HG03139 (cell line): ENCODE measurements around the gene FLT1.

Experiments used
- ATAC-seq: cut with Tn5 transposase; IDR thresholded peaks from one replicate; pipeline ENCODE4 v1.9.1; 2021; ENCODE audit not compliant: unreplicated experiment

Gene FLT1

DNA sequence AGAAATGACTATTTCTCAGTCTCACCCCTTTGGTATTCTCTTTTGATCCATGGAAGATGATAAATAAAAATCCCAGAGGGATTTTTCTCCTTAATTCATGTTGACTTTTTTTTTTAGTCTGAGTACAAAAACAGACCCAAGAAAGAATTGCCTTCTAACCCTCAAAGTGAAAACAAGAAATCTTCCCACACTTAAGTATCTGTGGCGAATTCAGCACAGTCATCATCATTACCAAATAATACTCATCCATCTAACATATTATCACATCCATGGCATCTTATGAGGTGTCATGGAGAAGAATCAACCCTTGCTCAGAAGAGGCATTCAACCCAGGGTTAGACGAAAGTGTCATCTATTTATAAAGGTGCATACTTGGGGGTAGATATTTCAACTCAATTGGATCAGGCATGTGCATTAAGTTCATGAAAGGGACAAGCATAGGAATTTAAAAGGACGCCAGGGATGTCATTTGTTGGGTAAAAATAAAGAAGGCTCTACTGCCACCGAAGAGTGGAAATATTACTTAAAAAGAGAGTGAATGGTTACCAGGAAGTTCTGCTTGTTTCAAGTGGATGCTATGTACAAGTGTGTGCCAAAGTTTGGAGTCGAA is 101.9 kb downstream of the FLT1 start:
- no peak for ATAC-seq

DNA sequence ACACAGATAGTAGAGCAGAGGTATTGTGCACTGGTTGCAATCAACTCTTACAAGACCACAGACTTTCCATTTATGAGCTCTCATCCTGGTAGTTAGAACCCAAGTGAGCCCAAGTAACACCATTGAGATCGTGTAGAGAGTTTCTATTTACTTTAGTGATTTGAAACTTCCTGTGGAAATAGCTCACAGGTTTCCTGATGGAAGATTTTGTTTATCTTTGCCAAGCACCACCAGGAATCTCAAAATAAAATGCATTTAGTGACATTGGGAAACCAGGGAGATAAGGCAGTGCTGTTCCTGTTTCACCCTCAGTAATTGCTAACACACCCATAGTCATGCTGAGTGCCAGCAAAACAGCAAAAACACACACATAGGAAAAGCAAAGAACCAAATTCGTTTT is 102.5 kb downstream of the FLT1 start:
- ATAC-seq = no peak

DNA sequence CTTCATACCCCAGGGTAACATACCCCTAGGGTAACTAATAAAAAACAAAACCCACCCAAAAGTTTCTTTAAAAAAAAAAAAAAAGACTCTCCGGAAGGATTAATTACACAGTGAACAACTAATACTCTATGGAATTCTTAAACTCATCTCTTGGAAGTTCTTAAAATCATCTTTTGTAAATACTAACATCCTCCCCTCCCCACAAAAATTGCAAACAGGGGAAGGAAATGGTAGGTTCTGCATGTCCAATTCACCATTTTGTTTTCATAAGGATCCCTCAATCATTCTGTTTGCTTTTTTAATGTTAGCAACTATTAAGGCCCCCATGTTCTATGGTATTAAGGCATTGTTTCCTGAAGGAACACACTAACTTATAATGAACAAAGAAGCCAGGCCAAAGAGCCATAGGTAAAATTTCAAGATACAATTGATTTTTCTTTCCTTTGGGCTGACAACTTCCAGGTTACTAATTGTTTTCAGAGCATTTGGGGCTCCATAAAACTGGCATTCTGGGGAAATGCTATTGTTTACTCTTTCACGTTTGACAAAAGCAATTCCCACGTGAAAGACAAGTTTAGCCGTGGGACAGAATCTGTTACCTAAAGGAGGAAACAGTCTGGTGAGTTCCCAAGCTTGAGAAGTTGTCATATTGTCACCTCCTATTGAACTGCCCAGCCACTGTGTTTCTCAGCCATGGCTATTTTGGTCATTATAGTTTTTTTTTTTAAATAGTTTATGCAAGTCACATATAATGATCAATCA is 107.0 kb downstream of the FLT1 start:
- no peak for ATAC-seq

DNA sequence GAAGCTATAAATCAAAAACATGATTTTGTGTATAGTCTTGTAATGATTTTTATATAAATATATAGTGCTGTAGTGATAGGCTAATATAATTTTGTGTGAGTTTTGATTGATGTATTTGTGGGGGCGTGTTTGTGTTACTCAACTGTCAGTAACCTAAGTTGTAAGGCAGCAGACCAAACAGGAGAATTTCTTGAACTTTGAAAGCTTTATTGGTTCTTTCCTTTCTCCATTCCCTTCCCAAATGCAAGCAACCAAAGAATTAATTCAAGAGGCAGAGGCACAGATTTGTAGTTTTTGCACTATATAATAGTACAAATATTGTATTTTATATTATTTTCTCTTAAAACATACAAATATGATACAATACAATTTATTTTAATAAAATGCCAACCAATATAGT is 109.6 kb downstream of the FLT1 start:
- ATAC-seq = no peak

DNA sequence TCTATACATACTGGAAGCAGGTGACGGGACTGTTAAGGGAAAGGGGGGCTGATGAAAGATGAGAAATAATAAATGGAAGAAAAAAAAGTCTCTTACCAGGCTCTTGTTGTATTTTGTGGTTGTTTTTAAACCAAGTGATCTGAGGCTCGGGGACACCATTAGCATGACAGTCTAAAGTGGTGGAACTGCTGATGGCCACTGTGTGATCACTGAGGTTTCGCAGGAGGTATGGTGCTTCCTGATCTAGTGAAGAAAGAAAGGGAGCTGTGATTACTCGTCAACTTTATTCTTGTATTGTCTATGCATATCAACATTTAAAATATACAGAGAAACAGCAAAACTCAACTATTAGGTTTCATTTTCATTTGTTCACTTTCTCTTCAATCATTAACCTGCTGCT is 110.1 kb downstream of the FLT1 start:
- ATAC-seq = no peak

DNA sequence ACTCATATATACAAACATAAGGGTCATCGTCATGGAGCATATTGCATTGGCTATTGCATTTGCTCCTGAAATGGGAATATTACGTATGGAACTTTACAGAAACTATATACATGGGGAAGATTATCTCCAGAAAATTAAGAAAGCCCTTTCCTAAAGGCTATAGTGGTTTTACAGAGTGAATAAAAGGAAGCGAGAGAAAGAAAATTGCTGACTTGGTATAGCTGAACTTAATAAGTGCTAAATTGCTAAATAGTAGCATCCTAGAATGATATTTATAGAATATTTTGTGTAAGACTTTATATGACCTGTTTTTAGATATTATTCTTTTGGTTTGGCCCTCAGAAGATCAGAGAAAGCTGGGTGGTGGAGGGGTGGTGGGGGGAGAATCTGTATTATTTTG is 114.6 kb downstream of the FLT1 start:
- no peak for ATAC-seq

DNA sequence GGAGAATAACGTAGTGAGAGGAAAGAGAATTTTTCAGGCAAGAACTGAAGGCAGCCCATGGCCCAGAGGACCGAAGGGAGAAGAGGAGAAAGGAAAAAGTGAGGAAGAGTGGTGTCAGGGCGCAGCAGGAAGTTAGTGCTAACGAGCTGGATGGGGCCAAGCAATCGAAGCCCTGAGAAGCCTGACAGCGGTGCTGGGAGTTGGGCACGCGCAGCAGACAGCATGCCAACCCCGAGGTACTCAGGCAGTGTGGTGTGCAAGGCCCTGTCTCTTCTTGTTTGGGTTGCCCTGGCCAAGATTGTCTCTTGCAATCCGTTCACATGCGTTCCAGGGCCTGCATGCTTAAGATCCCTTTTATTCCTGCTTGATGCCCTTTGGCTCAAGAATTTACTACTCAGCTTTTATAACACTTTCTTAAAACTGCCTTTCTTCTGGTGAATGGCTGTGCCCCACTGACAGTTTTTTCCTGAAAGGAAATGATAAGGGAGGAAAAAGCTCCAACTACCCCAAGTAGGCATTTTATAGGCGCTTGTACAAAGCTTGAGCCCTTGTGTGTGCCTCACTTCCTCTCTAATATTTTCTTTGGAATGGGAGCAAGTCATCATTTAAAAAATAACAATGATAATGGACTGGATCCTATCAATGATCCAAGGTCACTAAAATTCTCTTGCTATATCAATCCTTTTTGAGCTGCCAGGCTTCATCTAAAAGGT is 115.4 kb downstream of the FLT1 start:
- ATAC-seq = no peak

DNA sequence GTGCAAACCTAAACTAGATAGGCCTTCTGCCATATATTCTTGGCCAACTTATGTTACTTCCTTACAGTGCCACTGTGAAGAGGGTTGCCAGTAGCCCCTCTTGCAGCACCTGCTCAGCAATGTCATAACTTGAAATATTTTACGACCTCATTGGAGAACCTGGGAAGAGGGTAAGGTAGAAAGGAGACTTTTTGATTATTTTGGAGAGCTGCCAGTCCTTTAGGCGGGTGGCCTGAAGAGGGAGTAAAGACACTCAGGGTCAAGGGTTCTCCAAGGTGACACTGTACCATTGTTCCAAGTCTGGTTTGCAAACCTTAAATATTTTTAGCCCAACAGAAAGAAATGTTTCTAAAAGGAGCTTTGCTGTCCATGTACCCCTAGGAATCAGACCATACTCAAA is 118.3 kb downstream of the FLT1 start:
- no peak for ATAC-seq

DNA sequence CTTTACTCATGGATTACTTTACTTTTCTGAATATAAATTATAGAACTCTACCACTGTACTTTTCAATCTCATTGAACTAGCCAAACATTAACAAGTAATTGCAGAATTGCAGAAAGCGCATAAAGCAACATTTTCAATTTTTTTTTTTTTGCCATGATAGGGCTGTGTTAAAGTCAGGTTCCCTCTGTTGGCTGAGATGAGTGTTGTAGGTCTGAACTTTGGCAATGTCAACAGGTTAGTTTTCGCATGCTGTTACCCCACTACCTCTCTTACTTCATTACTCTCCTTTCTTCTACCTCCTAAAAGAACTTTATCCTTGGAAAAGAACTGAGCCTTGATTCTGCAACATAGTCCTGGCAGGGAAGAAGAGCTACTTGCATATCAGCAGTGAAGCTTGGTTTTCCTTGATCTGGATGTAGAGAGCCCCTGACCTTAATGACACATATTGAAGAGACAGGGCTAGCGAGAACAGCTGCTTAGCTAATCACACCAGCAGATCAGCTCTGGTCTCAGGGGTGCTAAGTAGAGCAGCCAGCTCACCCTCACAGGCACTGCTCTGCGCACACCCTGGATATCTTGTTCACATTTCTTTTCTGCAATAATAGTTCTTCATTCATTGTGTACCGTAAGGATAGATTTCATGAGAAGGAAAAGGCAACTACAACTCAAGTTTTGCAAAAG is 119.5 kb downstream of the FLT1 start:
- no peak for ATAC-seq

DNA sequence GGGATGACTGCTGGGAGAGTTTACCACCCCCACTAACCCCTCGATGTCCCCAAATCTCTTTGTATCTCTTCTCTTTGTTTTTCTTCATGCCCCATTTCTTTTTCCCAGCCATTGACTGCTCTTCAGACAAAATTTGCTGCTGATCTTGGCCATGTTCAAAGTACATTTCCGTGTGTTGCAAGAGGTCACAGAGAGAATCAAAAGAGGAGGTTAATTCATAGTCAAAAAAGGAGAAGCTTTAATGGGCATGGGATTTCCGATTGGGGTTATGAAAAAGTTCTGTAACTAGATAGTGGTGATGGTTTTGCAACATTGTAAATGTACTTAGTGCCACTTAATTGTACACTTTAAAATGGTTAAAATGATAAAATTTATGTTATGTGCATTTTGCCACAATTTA is 121.1 kb downstream of the FLT1 start:
- ATAC-seq = no peak

DNA sequence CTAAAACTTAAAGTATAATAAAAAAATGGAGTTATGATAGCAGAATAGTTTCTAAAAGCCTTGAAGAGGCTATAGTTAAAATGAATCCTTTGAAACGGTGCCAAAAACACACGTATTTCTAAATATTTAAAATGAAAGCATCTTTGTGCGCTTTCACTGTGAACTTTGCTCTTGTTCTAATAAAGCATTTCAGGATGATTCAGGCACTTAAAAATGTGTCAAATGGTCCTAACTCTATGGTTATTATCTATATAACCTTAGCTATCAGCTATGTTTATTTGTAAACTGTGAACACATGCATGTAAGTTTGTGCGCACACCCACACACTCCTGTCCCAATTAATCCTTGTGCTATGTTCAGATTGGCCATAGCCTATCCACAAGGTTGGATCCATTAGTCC is 124.5 kb downstream of the FLT1 start:
- ATAC-seq = no peak

DNA sequence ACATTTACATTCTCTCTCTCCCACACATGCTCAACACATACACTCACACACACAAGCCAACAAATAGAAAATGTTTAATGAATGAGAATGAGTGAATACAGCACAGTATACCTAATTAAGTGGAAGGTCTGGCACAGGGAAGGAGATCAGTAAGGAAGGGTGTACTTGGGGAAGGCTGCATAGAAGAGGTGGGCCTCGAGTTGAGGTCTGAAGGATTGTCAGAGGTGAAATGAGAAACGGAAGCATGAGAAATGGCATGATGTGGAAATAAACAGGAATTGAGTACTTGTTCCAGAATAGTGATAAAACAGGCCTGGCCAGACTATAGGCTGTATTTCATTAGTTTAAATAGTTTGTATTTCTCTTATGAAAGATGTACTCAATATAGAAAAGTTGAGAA is 136.2 kb downstream of the FLT1 start:
- no peak for ATAC-seq

DNA sequence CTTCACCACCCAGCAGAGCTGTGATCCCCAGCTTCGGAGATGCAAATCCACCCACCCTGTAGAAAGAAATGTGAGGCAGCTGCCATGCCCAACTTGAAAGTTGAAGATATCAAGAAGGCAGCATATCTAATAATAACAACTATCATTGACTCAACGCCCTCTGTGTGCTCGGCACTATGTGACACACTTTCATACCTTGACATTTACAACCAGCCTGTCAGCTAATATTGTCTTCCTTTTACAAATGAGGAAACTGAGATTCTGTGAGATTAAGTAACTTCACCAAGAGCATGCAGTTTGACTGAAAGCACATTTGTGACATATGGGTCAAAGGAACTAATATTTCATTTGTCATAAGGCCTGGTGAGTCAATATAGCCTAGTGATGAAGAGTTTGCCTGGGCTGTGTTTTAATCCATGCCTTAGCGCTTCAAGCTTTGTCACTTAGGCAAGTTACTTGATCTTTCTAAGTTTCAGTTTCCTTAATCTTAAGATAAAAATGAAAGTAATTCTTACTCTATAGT is 137.0 kb downstream of the FLT1 start:
- no peak for ATAC-seq

DNA sequence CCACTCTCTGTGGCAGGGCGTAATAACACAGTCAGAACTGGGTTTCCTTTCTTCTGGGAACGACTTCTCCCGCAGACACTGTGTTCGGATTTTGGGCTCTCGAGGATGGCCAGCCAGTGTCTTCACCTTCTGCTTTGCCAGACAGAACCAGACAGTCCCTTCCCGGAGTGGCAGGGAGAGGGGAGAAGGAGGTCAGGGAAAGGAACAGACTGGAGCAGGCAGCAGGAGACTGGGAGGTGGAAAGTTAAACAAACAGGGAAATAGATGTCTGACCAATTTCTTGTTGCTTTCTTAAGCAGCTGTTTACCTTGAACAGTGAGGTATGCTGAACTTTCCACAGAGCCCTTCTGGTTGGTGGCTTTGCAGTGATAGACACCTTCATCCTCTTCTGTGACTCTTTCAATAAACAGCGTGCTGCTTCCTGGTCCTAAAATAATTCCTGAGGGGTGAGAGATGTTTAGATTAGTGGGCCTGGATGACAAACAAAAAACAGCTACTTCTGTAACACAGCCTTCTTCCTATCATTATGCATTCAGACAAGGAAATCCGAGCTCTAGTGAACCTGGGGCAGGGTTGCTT is 137.6 kb downstream of the FLT1 start:
- no peak for ATAC-seq

DNA sequence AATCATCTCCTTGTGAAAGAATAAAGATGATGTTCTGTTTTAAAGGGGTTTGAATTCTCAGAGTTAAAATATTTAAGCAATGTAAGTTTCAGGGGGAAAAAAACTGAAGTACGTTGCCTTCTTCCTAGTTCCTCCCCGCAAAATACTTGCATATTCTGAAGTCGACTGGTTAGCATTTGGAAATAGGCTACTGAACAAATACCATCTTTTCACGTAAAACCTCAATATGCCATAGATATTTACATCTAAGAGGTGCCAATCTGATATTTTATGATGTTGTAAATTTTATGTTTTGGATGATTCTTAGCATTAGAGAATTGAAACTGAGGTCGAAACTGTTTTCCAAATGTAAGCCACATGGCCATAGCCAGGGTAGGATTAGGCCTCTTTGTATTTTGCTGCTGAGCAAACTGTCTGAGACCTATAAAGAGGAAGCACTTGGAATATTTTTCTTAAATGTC is 138.3 kb downstream of the FLT1 start:
- ATAC-seq = no peak

DNA sequence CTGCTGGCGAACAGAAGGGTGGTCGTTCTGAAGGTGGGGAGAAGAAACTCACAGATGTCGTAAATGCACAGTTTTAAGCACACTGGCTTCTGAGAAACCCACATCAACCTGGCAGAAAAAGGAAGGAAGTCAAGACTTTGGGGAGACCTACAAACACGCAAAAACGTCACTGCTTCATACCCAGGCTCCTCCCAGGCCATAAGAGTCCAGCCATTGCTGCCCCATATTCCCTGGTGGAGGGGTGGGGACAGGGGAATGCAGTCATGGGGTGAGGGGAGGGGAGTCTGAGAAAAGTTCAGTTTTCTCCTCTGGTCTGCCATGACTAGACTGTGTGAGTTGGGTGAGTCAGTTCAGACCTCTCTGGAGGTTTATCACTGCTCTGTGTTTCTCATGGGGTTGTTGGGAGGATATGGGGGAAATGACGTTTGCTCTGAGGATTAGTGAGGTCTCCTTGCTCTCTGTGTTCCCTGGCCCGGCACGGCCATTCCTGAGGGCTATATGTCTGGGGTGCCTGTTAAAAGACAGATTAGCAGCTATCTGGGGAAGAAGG is 139.0 kb downstream of the FLT1 start:
- no peak for ATAC-seq

DNA sequence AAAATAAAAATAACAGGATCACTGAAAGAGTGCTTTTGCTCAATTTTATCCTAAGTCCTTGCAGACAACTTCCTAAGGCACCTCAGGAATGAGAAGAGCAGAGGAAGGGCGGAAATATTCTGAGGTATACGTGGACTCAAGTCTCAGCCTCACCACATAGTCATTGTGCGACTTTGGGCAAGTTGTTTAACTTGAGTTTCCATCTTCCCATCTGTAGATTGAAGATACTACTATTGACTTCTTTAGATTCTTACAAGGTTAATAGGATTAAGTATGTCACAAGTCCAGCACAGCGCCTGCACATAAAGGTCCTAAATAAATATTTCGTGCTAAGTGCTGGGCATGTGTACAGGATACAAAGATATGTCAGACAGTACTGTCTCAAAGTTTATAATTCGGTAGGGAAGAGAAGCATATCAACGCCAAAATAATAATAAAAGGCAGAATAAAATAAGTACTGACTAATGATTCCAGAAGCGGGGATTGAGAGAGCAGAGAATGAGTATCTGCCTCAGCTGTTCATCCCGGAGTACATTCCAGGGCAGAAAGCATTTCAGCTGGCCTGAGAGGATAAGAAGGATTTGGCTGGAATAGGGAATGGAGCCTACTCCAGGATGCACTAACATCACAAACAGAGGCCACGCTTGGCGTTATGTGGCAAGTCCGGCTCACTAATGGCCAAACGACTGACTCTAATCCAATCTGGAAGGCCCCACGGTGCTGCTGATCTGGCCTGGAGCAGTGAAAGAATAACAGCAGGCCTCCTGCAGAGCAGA is 139.7 kb downstream of the FLT1 start:
- no peak for ATAC-seq

DNA sequence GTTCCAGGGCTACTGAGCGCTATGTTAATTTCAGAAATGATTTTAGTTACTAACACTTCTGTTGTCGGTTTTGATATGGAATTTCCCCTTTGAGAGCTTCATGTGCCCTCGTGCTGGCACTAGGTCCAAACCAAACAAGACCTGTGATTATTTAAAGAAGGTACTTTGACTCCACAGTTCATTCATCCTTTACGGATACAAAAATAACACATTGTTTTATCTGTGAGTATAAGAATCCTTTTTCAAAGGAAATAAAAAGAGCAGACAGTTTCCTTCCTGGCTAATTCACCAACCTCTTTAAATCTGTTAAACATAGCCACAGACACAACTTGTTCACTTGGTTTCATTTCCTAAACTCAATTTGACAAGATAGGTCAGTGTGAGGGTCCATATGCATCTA is 141.2 kb downstream of the FLT1 start:
- no peak for ATAC-seq

DNA sequence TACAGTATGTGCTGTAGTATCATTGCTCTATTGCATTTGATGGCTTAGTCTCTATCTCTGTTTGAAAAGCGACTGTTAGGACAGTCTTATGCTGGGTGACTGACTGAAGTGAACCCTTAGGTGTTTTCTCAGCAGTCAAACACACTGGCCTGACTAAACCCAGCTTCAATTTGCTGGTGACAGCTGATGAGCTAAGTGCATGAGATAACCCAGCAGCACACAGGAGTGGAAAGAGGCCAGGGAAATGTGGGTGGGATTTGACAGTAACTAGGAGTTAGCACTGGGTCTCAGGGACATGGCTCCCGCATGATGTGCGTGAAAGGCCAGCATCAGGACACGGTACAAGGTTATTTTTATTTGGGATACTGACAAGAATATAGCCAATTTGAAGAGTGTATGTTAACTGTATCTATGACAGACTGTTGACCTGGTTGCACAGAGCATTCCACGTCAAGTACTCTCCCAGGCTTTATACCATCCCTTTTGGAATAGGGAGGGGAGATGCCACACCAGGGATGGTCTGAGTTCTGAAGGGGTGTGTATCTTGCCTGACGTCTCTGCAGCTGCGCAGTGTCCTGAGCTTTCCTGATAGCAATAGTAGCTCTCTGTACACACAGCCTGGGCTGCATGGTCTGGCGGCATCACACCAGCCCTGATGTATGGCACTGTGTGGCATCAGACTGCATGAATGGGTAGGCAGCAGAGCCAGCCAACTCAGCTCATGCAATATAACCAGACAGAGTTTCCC is 144.8 kb downstream of the FLT1 start:
- no peak for ATAC-seq
